GM12878 (cell line): ENCODE measurements around the gene CPT2. TPM values are rescaled to one million over a fixed set of nuclear protein-coding genes. Genes with fewer than 3 reads are reported as not detected.

ENCODE experiments used
- ATAC-seq: fragments of 200-7000 bp; cut with Tn5 transposase; 3 replicates; pipeline ENCODE4 v1.9.1; 2020; ENCODE audit warnings: mild to moderate bottlenecking, moderate library complexity
- BruUV-seq: library from RNA; stranded (reverse); fragments of 400-500 nt; replicated peaks from 2 replicates; lab custom pipeline; 2021; lab: Mats Ljungman, UMichigan
- CTCF ChIA-PET: fragments of 300-600 bp; sonication (Branson Sonifier 250); formaldehyde crosslinking; extraction: SDS; loops from one replicate; lab custom pipeline; 2021; ENCODE audit warnings: inconsistent platforms; lab: Yijun Ruan, JAX
- POLR2A ChIA-PET: fragments of 350-600 bp; formaldehyde crosslinking; extraction: SDS; loops from one replicate; lab custom pipeline; 2021; ENCODE audit warnings: inconsistent platforms; lab: Charles Lee
- RAD21 ChIA-PET: fragments of 300-600 bp; sonication (Branson Sonifier 250); formaldehyde crosslinking; loops from one replicate; lab custom pipeline; 2023; ENCODE audit warnings: antibody characterized with exemption; ENCODE audit not compliant: unreplicated experiment; lab: Charles Lee
- SMC1A ChIA-PET: fragments of 300-600 bp; sonication (Branson Sonifier 250); formaldehyde crosslinking; loops from one replicate; lab custom pipeline; 2023; ENCODE audit not compliant: unreplicated experiment, uncharacterized antibody; lab: Charles Lee
- DNase-seq: peaks from one replicate; pipeline ENCODE4 v3.0.0-alpha.2; 2011; ENCODE audit warnings: low read depth, low spot score
- FAIRE-seq: peaks from 3 replicates; lab custom pipeline; 2011; peaks lifted over from hg19 to GRCh38; lab: Jason Lieb, UNC
- H2AFZ ChIP-seq: 2 replicates; pipeline ENCODE4 v1.6.0; 2011; ENCODE audit warnings: low read depth, low read length, control low read depth; ENCODE audit not compliant: control insufficient read depth
- H3K27ac ChIP-seq: 2 replicates; pipeline ENCODE4 v1.5.1; 2011; ENCODE audit warnings: control low read depth; ENCODE audit not compliant: control insufficient read depth, insufficient read depth
- H3K27me3 ChIP-seq, 2 experiments: replicated peaks in 1 of 2; 2 replicates each; pipeline versions ENCODE4 v1.6.0 to v1.6.1; 2011; ENCODE audit warnings: low read length in 1 of 2; ENCODE audit not compliant: control insufficient read depth in 2 of 2, insufficient read depth in 2 of 2
- H3K36me3 ChIP-seq, 2 experiments: 2 replicates each; pipeline ENCODE4 v1.5.1; 2011; ENCODE audit warnings: low read length in 1 of 2; ENCODE audit not compliant: control insufficient read depth in 2 of 2, insufficient read depth in 2 of 2
- H3K4me1 ChIP-seq: 2 replicates; pipeline ENCODE4 v1.6.1; 2011; ENCODE audit warnings: mild to moderate bottlenecking, low read length, moderate library complexity, mixed read lengths; ENCODE audit not compliant: control insufficient read depth, insufficient read depth
- H3K4me2 ChIP-seq: 2 replicates; pipeline ENCODE4 v1.6.0; 2011; ENCODE audit warnings: control low read depth; ENCODE audit not compliant: control insufficient read depth, insufficient read depth
- H3K4me3 ChIP-seq: fragments of 200-600 bp; sonication (generic); 2 replicates; pipeline ENCODE4 v1.5.1; 2016
- H3K79me2 ChIP-seq: 2 replicates; pipeline ENCODE4 v1.6.0; 2011; ENCODE audit warnings: low read length; ENCODE audit not compliant: control insufficient read depth, insufficient read depth
- H3K9ac ChIP-seq: 2 replicates; pipeline ENCODE4 v1.8.0; 2011; ENCODE audit warnings: low read length, control low read depth, mixed read lengths; ENCODE audit not compliant: control insufficient read depth, insufficient read depth
- H3K9me3 ChIP-seq: replicated peaks from 3 replicates; pipeline ENCODE4 v1.5.1; 2011; ENCODE audit warnings: mild to moderate bottlenecking, low read length; ENCODE audit not compliant: control insufficient read depth, insufficient read depth
- H4K20me1 ChIP-seq: 2 replicates; pipeline ENCODE4 v1.6.0; 2011; ENCODE audit not compliant: control insufficient read depth, insufficient read depth
- GABPA ChIP-seq: IDR thresholded peaks from 2 replicates; pipeline ENCODE4 v1.6.1; 2014; ENCODE audit warnings: antibody characterized with exemption, low read depth, mild to moderate bottlenecking, inconsistent platforms
- NFXL1 ChIP-seq: fragments of 450-650 bp; IDR thresholded peaks from 2 replicates; pipeline ENCODE4 v1.6.1; 2017; ENCODE audit warnings: antibody characterized with exemption, mild to moderate bottlenecking, borderline replicate concordance
- RAD21 ChIP-seq: IDR thresholded peaks from 2 replicates; pipeline ENCODE4 v1.6.1; 2011; ENCODE audit warnings: mild to moderate bottlenecking, low read depth, low read length, moderate library complexity; ENCODE audit not compliant: insufficient read depth
- RB1 ChIP-seq: fragments of 450-650 bp; formaldehyde crosslinking; IDR thresholded peaks from 2 replicates; pipeline ENCODE4 v1.6.1; 2017; ENCODE audit warnings: mild to moderate bottlenecking, borderline replicate concordance
- SMC3 ChIP-seq: IDR thresholded peaks from 2 replicates; pipeline ENCODE4 v1.6.1; 2011; ENCODE audit warnings: low read length, improper control_type of control experiment, borderline replicate concordance
- ZNF207 ChIP-seq: fragments of 450-650 bp; IDR thresholded peaks from 2 replicates; pipeline ENCODE4 v1.6.1; 2014; ENCODE audit warnings: antibody characterized with exemption, mild to moderate bottlenecking, borderline replicate concordance
- WGBS: methylation state at CpG from one replicate; pipeline ENCODE4 v1.1.6; 2016; ENCODE audit warnings: low lambda C conversion rate; ENCODE audit not compliant: insufficient replicate concordance, insufficient coverage; ENCODE audit errors: missing lambda C conversion rate; 5-methylcytosine and 5-hydroxymethylcytosine counted together
- in situ Hi-C: fragments of 300-500 bp; cut with MboI; formaldehyde crosslinking; loops from 9 replicates; pipeline ENCODE4 v1.14.3; 2018; ENCODE audit warnings: mixed read lengths
- intact Hi-C: fragments of 100-400 bp; cut with micrococcal nuclease; formaldehyde crosslinking; loops from one replicate; pipeline ENCODE4 v1.14.2; 2022; ENCODE audit not compliant: unreplicated experiment
- polyA plus RNA-seq, 11 experiments: library from polyadenylated mRNA; depleted of rRNA in 4 of 11; unstranded in 6 of 11; stranded (reverse) in 5 of 11; fragments of >200 nt; fragmentation: Nextera tagmentation in 4 of 11; fragmentation: Illumina TruSeq in 1 of 11; extraction: Ambion mirVana in 4 of 11; extraction: Trizol in 1 of 11; gene quantifications; 1 replicate in 1 of 11; 2 replicates in 10 of 11; pipeline versions ENCODE4 v1.2.1 to v1.2.3, GENCODE V29; 2011 to 2016; ENCODE audit warnings: inconsistent platforms in 2 of 11, missing spikeins in 2 of 11, low read depth in 1 of 11
- total RNA-seq, 4 experiments: library from RNA; depleted of rRNA in 3 of 4; stranded (reverse); fragments of >200 nt in 3 of 4; fragmentation: Illumina TruSeq in 1 of 4; extraction: Trizol in 1 of 4; gene quantifications; 2 replicates each; pipeline versions ENCODE4 v1.2.1 to v1.2.3, GENCODE V29; 2013 to 2021
- TF ChIP-seq, protein P1 (sequence below): fragments of 450-650 bp; IDR thresholded peaks from 2 replicates; pipeline ENCODE4 v1.6.1; 2017; ENCODE audit warnings: mild to moderate bottlenecking, moderate library complexity
- TF ChIP-seq, protein P2 (sequence below): IDR thresholded peaks from 2 replicates; pipeline ENCODE4 v1.6.1; 2012; ENCODE audit warnings: improper control_type of control experiment, low read depth, low read length; ENCODE audit not compliant: insufficient replicate concordance

Gene CPT2
- total and polyA plus RNA-seq, 10 of the 15 experiments (the other 5 are each of a cell fraction or from before 2014, with no cell fraction given), result 10.1 to 36.2 (median 26.3) TPM

DNA sequence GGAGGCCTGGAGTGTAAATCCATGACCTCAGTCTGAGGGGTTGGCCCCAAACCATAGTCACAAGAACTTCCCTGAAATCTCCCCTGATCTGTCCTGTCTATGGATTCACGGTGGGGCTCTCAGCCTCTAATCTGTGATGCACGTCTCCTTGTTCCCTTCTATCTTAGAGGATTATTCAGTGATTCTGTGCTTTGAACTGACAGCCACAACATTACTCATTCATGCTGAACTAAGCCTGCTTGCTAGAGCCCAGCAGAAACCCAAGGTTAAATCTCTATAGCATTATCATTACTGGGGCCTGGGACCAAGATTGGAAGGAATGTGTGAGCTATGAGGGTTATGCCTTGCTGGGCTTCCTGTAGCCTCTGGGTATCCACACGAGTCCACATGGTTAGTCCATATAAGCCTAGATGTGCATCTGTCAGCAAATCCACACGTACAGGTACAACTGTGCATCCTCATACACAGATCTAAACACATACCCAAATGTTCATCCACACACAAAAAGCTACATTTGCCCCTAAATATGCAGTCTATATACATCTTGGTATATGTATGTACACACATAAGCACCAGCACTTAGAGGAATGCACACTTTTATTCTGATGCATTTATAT is 64.1 kb downstream of the CPT2 start:
- Histone ChIP-seq H2AFZ (no peak overlapping the region), H3K27me3 (no peaks in the 10 kb centered on the region), H3K9ac (no peak overlapping the region), H3K4me1 (peaks cover 10% of the 10 kb centered on the region), H3K36me3 (peaks cover 25 to 43% of the 10 kb centered on the region in 2 experiments), H3K27ac (peak overlapping the region; percentile 73), H3K4me2 (peak overlapping the region; percentile 32; the same call in 1 of the 2 replicates), H3K79me2 (no peaks in the 10 kb centered on the region), H3K9me3 (no peaks in the 10 kb centered on the region), H4K20me1 (no peaks in the 10 kb centered on the region), H3K4me3 (no peak overlapping the region)
- ChIA-PET POLR2A (no interaction called here), SMC1A (no interaction called here), CTCF (interaction anchor here (1.7 kb wide), 1 partner anchor 31 kb away, joined by 4 read pairs; no protein-coding TSS in a partner anchor), RAD21 (interaction anchor here (1.0 kb wide), 1 partner anchor 22 kb away, joined by 3 read pairs; the partner anchor contains the start of gene MAGOH)
- in situ Hi-C loops, result no loop called here
- no TSS peak for BruUV-seq
- ATAC-seq (no peak), FAIRE-seq (no peak), DNase-seq (no peak)
- intact Hi-C loops, result no loop called here
- TF ChIP-seq RAD21 (no peak), SMC3 (no peak), RB1 (no peak), ZNF207 (no peak), NFXL1 (no peak), GABPA (no peak)
- TF ChIP-seq, protein P1, sequence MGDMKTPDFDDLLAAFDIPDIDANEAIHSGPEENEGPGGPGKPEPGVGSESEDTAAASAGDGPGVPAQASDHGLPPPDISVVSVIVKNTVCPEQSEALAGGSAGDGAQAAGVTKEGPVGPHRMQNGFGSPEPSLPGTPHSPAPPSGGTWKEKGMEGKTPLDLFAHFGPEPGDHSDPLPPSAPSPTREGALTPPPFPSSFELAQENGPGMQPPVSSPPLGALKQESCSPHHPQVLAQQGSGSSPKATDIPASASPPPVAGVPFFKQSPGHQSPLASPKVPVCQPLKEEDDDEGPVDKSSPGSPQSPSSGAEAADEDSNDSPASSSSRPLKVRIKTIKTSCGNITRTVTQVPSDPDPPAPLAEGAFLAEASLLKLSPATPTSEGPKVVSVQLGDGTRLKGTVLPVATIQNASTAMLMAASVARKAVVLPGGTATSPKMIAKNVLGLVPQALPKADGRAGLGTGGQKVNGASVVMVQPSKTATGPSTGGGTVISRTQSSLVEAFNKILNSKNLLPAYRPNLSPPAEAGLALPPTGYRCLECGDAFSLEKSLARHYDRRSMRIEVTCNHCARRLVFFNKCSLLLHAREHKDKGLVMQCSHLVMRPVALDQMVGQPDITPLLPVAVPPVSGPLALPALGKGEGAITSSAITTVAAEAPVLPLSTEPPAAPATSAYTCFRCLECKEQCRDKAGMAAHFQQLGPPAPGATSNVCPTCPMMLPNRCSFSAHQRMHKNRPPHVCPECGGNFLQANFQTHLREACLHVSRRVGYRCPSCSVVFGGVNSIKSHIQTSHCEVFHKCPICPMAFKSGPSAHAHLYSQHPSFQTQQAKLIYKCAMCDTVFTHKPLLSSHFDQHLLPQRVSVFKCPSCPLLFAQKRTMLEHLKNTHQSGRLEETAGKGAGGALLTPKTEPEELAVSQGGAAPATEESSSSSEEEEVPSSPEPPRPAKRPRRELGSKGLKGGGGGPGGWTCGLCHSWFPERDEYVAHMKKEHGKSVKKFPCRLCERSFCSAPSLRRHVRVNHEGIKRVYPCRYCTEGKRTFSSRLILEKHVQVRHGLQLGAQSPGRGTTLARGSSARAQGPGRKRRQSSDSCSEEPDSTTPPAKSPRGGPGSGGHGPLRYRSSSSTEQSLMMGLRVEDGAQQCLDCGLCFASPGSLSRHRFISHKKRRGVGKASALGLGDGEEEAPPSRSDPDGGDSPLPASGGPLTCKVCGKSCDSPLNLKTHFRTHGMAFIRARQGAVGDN, result no peak
- TF ChIP-seq, protein P2, sequence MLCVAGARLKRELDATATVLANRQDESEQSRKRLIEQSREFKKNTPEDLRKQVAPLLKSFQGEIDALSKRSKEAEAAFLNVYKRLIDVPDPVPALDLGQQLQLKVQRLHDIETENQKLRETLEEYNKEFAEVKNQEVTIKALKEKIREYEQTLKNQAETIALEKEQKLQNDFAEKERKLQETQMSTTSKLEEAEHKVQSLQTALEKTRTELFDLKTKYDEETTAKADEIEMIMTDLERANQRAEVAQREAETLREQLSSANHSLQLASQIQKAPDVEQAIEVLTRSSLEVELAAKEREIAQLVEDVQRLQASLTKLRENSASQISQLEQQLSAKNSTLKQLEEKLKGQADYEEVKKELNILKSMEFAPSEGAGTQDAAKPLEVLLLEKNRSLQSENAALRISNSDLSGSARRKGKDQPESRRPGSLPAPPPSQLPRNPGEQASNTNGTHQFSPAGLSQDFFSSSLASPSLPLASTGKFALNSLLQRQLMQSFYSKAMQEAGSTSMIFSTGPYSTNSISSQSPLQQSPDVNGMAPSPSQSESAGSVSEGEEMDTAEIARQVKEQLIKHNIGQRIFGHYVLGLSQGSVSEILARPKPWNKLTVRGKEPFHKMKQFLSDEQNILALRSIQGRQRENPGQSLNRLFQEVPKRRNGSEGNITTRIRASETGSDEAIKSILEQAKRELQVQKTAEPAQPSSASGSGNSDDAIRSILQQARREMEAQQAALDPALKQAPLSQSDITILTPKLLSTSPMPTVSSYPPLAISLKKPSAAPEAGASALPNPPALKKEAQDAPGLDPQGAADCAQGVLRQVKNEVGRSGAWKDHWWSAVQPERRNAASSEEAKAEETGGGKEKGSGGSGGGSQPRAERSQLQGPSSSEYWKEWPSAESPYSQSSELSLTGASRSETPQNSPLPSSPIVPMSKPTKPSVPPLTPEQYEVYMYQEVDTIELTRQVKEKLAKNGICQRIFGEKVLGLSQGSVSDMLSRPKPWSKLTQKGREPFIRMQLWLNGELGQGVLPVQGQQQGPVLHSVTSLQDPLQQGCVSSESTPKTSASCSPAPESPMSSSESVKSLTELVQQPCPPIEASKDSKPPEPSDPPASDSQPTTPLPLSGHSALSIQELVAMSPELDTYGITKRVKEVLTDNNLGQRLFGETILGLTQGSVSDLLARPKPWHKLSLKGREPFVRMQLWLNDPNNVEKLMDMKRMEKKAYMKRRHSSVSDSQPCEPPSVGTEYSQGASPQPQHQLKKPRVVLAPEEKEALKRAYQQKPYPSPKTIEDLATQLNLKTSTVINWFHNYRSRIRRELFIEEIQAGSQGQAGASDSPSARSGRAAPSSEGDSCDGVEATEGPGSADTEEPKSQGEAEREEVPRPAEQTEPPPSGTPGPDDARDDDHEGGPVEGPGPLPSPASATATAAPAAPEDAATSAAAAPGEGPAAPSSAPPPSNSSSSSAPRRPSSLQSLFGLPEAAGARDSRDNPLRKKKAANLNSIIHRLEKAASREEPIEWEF, result no peak
- WGBS, result 74% methylated on average over 4 of the region's 4 CpGs
